SK-N-MC (cell line): ENCODE results near the gene GRB2.
"Not testable (repeated sequence)": the region's sequence is repeated elsewhere in the genome, so short reads cannot be mapped to it uniquely, and the experiment has no call there.

ENCODE experiments used
- DNase-seq: peaks from one replicate; pipeline ENCODE4 v3.0.0-alpha.2; 2011; ENCODE audit warnings: low read depth, low spot score
- H3K27ac ChIP-seq: fragments of 200-600 bp; sonication (generic); 2 replicates; pipeline ENCODE4 v1.5.1; 2016; ENCODE audit warnings: mixed run types
- H3K36me3 ChIP-seq: fragments of 200-600 bp; sonication (generic); 2 replicates; pipeline ENCODE4 v1.6.1; 2017; ENCODE audit warnings: antibody characterized with exemption, low read length, mixed read lengths; ENCODE audit not compliant: insufficient read depth
- H3K4me3 ChIP-seq: fragments of 200-600 bp; sonication (generic); 2 replicates; pipeline ENCODE4 v1.5.1; 2016
- H3K9ac ChIP-seq: fragments of 200-600 bp; sonication (generic); 2 replicates; pipeline ENCODE4 v1.8.0; 2017; ENCODE audit warnings: mixed run types, mixed read lengths; ENCODE audit not compliant: insufficient read length
- H3K9me3 ChIP-seq: fragments of 200-600 bp; sonication (generic); 2 replicates; pipeline ENCODE4 v1.6.1; 2017; ENCODE audit warnings: low read depth, mild to moderate bottlenecking, antibody characterized with exemption, low read length, moderate library complexity, mixed read lengths
- EZH2 ChIP-seq: fragments of 200-600 bp; sonication (generic); IDR thresholded peaks from one replicate; pipeline ENCODE4 v1.6.1; 2017; ENCODE audit warnings: antibody characterized with exemption
- FOXP2 ChIP-seq: optimal IDR thresholded peaks from 2 replicates; pipeline ENCODE3; 2011; ENCODE audit warnings: mild to moderate bottlenecking, moderate library complexity; ENCODE audit not compliant: insufficient read depth; ENCODE audit errors: extremely low read length, control extremely low read depth
- POLR2AphosphoS5 ChIP-seq: IDR thresholded peaks from 2 replicates; pipeline ENCODE4 v1.6.1; 2012; ENCODE audit warnings: mild to moderate bottlenecking, low read depth, low read length, borderline replicate concordance

Gene GRB2

DNA sequence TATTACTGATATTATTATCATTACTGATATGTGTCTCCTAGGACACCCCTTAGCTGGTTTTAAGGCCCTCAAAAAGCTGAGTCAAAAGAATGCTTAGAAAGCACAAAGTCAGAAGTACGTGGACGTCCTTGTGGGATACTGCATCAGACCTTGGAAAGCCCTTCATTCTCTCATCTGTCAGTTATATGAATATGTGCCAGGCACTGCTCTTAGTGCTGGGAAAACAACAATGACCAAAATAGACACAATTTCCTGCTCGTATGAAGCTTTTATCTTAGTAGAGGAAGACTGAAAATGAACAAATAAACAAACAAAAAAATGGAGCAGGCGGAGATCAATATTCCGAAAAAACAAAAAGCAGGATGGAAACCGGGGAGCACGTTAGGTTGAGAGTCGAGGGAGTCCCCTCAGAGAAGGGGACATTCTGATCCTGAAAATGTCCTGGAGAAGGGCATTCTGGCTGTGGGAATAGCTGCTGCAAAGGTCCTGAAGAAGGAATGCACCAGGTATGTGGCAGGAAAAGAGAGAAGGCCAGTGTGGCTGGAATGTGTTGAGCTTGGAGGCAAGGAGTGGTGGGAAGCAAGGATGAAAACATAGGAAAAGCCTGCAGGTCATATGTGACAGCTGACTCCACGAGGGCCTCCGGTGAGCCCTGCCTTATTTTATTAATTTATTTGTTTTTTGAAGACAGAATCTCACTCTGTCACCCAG lies 35.4 kb upstream of the GRB2 start:
- Histone ChIP-seq H3K9ac (no peak overlapping the region), H3K9me3 (no peaks in the 10 kb centered on the region), H3K27ac (no peak overlapping the region), H3K36me3 (no peaks in the 10 kb centered on the region), H3K4me3 (no peak overlapping the region)
- no peak for TF ChIP-seq EZH2
- no peak for TF ChIP-seq POLR2AphosphoS5
- TF ChIP-seq FOXP2 = no peak
- no peak for DNase-seq

DNA sequence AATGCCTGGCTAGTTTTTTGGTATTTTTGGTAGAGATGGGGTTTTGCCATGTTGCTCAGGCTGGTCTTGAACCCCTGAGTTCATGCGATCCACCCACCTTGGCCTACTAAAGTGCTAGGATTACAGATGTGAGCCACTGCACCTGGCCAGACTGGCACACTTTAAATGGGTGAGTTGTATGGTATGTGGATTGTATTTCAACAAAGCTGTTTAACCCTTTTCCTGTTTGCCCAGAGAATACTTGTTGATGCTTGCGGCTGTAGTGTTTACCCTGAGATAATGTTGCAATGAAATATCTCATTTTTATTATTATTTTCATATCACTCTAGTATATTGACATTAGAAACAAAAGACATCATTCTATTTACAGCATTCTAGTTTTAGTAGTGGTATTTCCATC lies 33.8 kb upstream of the GRB2 start:
- TF ChIP-seq FOXP2 = no peak
- no peak for TF ChIP-seq POLR2AphosphoS5
- TF ChIP-seq EZH2 = no peak
- no peaks in the 10 kb centered on the region for H3K9me3 ChIP-seq
- H3K9ac ChIP-seq = no peak overlapping the region
- no peaks in the 10 kb centered on the region for H3K36me3 ChIP-seq
- H3K27ac ChIP-seq = no peak overlapping the region
- H3K4me3 ChIP-seq = no peak overlapping the region
- DNase-seq = no peak

DNA sequence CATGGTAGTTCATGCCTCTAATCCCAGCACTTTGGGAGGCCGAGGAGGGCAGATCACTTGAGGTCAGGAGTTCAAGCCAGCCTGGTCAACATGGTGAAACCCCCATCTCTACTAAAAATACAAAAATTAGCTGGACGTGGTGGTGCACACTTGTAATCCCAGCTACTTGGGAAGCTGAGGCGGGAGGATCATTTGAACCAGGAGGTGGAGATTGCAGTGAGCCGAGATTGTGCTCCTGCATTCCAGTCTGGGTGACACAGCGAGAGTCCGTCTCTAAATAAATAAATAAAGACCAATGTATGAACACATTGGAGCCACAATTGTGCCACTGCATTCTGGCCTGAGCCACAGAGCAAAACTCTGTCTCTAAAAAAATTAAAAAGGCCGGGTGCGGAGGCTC lies 31.9 kb upstream of the GRB2 start:
- H3K4me3 ChIP-seq, DNase-seq, H3K36me3 ChIP-seq, H3K27ac ChIP-seq, H3K9me3 ChIP-seq, H3K9ac ChIP-seq: not testable (repeated sequence)

DNA sequence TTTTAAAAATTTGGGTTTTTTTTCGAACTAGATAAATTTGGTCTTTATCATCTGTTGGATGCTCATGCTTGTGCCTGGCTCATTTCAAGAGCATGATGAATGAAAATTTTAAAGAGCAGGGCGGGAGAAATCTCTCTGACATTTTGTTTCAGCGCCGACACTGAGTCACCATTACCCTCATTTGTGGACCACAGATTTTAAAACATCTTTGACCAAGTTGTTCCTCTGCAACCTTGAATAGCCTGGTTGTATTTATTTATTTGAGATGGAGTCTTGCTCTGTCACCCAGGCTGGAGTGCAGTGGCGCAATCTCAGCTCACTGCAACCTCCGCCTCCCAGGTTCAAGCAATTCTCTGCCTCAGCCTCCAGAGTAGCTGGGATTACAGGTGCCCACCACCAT lies 29.0 kb upstream of the GRB2 start:
- H3K4me3 ChIP-seq, H3K27ac ChIP-seq, H3K9me3 ChIP-seq, DNase-seq, H3K9ac ChIP-seq, H3K36me3 ChIP-seq: not testable (repeated sequence)

DNA sequence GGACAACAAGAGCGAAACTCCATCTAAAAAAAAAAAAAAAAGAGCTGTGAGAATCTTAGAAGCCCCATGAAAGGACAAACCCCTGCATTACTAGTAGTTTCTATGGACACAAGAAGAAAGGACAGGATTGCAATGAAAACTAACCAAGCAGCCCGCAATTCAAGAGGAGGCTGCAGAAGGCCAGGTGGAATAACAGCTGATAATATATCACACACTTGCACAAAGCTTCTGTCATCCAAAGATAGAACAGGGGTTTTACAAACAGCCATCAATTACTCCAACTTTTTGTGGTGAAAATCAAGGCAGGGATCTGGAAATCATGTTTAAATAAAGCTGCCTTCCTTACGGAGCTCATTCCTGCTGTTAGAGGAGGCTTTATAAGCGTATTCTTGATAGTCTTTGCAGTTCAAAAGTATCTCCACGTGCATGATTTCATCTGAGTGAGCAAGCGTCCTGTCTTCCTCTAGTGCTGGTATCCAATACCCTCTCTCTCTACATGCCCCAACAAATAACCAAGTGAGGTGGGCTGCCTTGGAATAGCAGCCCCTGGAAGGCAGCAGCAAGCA lies 27.8 kb upstream of the GRB2 start:
- Histone ChIP-seq H3K27ac (no peak overlapping the region), H3K4me3 (no peak overlapping the region), H3K36me3 (no peaks in the 10 kb centered on the region), H3K9ac (no peak overlapping the region), H3K9me3 (no peaks in the 10 kb centered on the region)
- TF ChIP-seq EZH2 (no peak), FOXP2 (no peak)
- DNase-seq = no peak

DNA sequence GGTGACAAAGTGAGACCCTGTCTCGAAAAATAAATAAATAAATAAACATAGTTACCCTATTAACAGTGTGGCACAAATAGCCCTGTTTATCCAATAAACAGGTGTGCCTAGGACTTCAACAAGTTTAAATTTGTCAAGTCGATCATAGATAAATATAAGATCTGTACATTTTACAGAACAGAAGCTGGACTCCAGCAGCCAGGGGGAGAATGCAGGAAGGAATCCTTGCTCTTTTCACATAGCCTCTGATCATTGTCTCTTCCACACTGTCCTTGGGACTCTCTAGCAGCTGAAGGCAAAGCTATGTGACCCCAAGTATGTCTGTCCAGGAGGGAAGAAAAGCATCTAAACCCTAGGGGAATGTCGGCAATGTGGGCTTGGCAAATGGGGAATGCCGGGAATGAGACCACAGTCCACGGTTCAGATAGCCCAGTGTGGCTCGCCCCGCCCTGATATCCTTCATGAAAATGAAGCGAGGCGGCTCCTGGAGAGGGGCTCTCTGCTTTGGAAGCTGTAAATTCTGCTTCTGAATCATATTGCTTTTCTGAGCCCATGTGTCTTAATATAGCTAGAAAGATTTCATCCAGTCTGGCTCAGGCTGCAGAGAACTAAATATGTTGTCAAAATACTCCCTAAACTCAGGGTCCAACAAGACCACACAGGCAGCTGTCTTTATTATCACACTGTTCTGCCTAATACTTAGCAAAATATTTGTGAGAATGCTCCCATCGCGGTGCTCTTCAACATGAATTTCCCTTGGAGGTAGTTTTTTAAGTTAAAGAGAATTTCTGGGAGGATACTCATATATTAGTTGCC lies 24.9 kb upstream of the GRB2 start:
- Histone ChIP-seq H3K4me3 (no peak overlapping the region), H3K9ac (no peak overlapping the region), H3K9me3 (no peaks in the 10 kb centered on the region), H3K27ac (no peak overlapping the region), H3K36me3 (no peaks in the 10 kb centered on the region)
- DNase-seq = no peak
- TF ChIP-seq FOXP2 (no peak), POLR2AphosphoS5 (no peak), EZH2 (no peak)

DNA sequence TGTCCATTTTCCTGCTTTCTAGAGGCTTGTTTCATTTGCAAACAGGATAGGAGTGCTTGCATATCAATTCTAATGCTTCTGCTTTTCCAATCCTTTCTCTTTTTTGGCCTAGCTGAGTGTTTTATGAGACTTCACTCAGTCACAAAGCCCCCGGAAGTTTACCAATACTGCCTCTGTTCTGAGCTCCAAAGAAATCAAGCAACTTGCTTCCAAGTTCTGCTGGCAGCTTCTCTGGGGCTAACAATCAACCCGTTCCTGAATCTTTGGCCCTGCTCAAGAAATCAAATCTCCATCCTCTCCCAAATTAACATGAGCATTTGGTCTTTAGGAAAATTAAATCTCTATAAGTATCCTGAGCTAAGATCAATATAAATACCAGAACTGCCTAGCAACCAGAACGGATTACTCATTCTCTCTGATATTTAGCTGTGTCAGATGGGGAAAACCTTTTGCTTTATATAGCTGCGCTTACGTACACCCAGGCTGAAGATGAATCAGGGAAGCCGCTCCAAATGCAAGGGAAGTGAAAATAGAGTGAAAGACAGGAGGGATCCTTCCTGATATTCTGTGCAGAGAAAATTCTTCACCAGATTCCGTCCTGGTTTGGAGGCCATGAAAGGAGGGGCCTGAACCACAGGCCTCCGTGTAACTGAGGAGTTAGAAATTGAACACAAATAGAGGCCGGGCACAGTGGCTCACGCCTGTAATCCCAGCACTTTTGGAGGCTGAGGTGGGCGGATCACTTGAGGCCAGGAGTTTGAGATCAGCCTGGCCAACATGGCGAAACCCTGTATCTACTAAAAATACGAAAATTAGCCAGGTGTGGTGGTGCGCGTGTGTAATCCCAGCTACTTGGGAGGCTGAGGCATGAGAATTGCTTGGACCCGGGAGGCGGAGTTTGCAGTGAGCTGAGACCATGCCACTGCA lies 23.3 kb upstream of the GRB2 start:
- Histone ChIP-seq H3K4me3 (no peak overlapping the region), H3K27ac (no peak overlapping the region), H3K9me3 (no peaks in the 10 kb centered on the region), H3K36me3 (no peaks in the 10 kb centered on the region), H3K9ac (no peak overlapping the region)
- no peak for DNase-seq
- TF ChIP-seq FOXP2 (no peak), EZH2 (no peak), POLR2AphosphoS5 (no peak)

DNA sequence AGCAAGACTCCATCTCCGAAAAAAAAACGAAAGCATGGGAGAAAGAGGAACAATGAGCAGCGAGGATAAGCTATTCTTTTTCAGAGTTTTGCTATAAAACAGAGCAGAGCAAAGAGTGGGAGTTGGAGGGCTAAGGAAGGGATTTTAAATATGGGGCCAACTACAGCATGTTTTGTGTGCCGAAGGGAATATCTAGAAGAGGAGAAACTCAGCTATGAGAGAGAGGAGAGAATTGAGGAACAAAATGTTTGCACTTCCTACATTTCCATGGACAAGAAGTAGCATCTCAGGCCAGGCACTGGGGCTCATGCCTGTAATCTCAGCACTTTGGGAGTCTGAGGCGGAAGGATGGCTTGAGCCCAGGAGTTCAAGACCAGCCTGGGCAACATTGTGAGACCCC lies 13.1 kb upstream of the GRB2 start:
- no peaks in the 10 kb centered on the region for H3K9me3 ChIP-seq
- TF ChIP-seq POLR2AphosphoS5 (no peak), FOXP2 (no peak), EZH2 (no peak)
- H3K9ac ChIP-seq = no peak overlapping the region
- no peak for DNase-seq
- no peak overlapping the region for H3K4me3 ChIP-seq
- H3K27ac ChIP-seq = no peak overlapping the region
- H3K36me3 ChIP-seq = no peaks in the 10 kb centered on the region
